KOPT-K1 (cell line): Measurements from ENCODE around the gene WNT7B.

Source experiments
- H3K27ac ChIP-seq: fragments of 200-600 bp; sonication (generic); 2 replicates; pipeline ENCODE4 v1.5.1; 2016; ENCODE audit warnings: antibody characterized with exemption, mild to moderate bottlenecking, low read depth, low read length; ENCODE audit not compliant: poor library complexity, severe bottlenecking
- H3K36me3 ChIP-seq: fragments of 200-600 bp; sonication (generic); 2 replicates; pipeline ENCODE4 v1.5.1; 2017; ENCODE audit warnings: antibody characterized with exemption, mild to moderate bottlenecking, low read length, moderate library complexity; ENCODE audit not compliant: insufficient read depth
- H3K9me3 ChIP-seq: fragments of 200-600 bp; sonication (generic); 2 replicates; pipeline ENCODE4 v1.5.1; 2017; ENCODE audit warnings: antibody characterized with exemption, low read length, mild to moderate bottlenecking; ENCODE audit not compliant: insufficient read depth, poor library complexity, severe bottlenecking

WNT7B gene

DNA sequence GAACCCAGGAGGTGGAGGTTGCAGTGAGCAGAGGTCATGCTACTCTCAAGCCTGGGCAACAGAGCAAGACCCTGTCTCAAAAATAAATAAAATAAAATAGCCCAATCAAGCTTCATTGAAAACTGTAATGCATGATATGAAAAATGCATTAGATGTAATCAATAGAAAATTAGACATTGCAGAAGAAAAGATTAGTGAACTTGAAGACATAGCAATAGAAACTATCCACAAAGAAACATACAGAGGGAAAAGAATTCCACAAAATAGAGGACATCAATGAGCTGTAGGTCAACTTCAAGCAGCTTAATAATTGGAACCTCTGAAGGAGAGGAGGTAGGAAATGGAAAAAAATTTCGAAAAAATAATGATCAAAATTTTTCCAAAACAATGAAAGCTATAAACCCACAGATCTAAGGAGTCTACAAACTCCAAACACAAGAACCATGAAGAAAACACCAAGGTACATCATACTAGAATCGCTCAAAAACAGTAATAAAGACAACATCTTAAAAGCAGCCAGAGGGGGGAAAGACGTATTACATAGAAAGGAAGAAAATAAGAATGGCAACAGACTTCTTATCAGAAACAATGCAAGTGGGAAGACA, 104.2 kb downstream of the WNT7B start:
- no peak overlapping the region for H3K27ac ChIP-seq
- H3K36me3 ChIP-seq = no peaks in the 10 kb centered on the region
- peaks cover 9% of the 10 kb centered on the region for H3K9me3 ChIP-seq

DNA sequence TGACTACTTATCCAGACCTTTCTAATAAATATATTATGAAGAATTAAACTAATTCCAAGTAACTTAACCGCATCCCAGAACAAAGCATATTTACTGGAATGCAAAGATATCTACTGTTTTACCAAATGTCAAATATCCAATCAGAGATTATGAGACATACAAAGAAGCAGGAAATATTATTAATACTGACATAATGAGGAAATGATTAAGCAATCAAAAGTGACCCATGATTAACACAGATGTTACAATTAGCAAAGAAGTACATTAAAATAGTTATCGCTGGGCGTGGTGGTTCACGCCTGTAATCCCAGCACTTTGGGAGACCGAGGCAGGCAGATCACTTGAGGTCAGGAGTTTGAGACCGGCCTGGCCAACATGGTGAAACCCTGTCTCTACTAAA, 105.2 kb downstream of the WNT7B start:
- Histone ChIP-seq H3K9me3 (peaks cover 9% of the 10 kb centered on the region), H3K27ac (no peak overlapping the region), H3K36me3 (no peaks in the 10 kb centered on the region)
